Esophagus squamous epithelium (tissue), 4 donors: Measurements from ENCODE around the gene TNFRSF25.

Source experiments
- POLR2A ChIP-seq, 4 donors: fragments of 450-650 bp; IDR thresholded peaks; one replicate each; pipeline ENCODE4 v1.6.1; 2017; ENCODE audit warnings: antibody characterized with exemption in 4 of 4, mild to moderate bottlenecking in 4 of 4, moderate library complexity in 3 of 4
- TF ChIP-seq, protein P1 (sequence below), 6 experiments: fragments of 450-650 bp in 4 of 6; fragments of 200-600 bp in 2 of 6; sonication (generic) in 2 of 6; IDR thresholded peaks; one replicate each; pipeline ENCODE4 v1.5.1; 2016 to 2019; ENCODE audit warnings: antibody characterized with exemption in 6 of 6, mild to moderate bottlenecking in 4 of 6, moderate library complexity in 4 of 6

DNA sequence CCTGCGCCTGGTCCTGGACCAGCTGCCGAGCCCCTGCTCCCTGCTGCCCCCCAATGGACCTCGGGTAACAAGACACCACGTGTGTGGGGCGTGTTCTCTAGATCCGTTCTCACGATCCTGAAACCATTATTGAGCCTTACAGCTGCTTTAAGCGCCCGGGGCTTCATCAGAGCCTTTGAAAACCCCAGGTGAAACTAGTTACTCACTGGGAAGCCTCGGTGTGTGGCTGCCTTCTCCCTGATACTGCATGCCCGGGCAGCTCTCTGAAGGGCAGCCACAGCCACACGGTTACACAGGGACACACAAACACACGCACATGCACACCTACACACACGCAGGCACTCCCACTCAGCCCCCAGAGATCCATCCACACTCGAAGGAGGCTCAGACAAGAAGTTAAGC lies 51.5 kb downstream of the TNFRSF25 start:
- TF ChIP-seq, protein P1, sequence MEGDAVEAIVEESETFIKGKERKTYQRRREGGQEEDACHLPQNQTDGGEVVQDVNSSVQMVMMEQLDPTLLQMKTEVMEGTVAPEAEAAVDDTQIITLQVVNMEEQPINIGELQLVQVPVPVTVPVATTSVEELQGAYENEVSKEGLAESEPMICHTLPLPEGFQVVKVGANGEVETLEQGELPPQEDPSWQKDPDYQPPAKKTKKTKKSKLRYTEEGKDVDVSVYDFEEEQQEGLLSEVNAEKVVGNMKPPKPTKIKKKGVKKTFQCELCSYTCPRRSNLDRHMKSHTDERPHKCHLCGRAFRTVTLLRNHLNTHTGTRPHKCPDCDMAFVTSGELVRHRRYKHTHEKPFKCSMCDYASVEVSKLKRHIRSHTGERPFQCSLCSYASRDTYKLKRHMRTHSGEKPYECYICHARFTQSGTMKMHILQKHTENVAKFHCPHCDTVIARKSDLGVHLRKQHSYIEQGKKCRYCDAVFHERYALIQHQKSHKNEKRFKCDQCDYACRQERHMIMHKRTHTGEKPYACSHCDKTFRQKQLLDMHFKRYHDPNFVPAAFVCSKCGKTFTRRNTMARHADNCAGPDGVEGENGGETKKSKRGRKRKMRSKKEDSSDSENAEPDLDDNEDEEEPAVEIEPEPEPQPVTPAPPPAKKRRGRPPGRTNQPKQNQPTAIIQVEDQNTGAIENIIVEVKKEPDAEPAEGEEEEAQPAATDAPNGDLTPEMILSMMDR (IDR thresholded peaks at IDR 0.05), result peak in 2 of 6 experiments; percentile 34 to 46
- TF ChIP-seq POLR2A (IDR thresholded peaks at IDR 0.05), result no peak
